ENCODE measurements around the gene ALDH3B2. TPM values are rescaled to one million over a fixed set of nuclear protein-coding genes. Genes with fewer than 3 reads are reported as not detected.

ALDH3B2 gene
- total and polyA plus RNA-seq, 2 experiments from 2014 or later = 1.6 to 2.5 TPM

DNA sequence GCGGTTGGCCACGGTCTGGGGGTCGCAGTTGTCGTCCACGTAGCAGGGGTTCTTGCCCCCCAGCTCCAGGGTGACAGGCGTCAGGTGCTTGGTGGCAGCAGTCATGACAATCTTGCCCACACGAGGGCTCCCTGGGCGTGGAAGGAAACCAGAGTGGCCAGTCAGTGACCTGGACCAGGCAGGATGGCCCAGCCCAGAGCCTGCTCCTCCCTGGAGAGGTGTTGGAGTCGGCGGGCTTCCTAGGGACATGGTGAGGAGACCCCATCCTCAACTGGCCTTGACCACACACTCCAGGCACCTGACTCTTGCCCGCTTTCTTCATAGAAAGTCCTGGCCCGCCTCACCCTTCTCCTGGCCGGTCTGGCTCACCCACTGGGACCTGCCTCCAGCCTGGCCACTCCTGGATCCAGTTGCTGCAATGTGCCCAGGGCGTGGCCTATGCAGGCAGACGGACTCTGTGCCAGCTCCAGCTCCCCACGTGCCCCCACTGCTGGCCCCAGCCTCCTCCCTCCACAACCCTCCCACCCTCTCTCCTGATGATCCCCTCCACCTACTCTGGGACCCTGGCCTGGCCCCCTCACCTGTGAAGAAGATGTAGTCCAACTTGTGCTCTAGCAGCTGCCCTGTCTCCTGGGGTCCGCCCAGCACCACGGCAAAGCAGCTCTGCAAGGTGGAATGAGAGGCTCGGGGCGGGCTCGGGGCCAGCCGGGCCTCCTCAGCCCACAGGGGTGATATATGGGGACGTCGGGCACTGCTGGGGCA lies 8.7 kb downstream of the ALDH3B2 start:
- H3K27ac ChIP-seq = no peak overlapping the region
- no peaks in the 10 kb centered on the region for H3K9me3 ChIP-seq (ENCODE audit: low read depth)
- H3K36me3 ChIP-seq (replicated peaks; ENCODE audit: insufficient read depth, low read depth) = no peaks in the 10 kb centered on the region
- no peaks in the 10 kb centered on the region for H3K9me2 ChIP-seq (replicated peaks; ENCODE audit: insufficient read depth)
- H3K4me2 ChIP-seq = no peak overlapping the region
- H4K20me1 ChIP-seq (ENCODE audit: insufficient read depth, poor library complexity, severe bottlenecking) = no peaks in the 10 kb centered on the region
- no peak overlapping the region for H3K4me3 ChIP-seq
- H3K27me3 ChIP-seq = no peaks in the 10 kb centered on the region
- H2AFZ ChIP-seq = no peak overlapping the region
- TF ChIP-seq, protein P1, sequence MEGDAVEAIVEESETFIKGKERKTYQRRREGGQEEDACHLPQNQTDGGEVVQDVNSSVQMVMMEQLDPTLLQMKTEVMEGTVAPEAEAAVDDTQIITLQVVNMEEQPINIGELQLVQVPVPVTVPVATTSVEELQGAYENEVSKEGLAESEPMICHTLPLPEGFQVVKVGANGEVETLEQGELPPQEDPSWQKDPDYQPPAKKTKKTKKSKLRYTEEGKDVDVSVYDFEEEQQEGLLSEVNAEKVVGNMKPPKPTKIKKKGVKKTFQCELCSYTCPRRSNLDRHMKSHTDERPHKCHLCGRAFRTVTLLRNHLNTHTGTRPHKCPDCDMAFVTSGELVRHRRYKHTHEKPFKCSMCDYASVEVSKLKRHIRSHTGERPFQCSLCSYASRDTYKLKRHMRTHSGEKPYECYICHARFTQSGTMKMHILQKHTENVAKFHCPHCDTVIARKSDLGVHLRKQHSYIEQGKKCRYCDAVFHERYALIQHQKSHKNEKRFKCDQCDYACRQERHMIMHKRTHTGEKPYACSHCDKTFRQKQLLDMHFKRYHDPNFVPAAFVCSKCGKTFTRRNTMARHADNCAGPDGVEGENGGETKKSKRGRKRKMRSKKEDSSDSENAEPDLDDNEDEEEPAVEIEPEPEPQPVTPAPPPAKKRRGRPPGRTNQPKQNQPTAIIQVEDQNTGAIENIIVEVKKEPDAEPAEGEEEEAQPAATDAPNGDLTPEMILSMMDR (IDR thresholded peaks at IDR 0.05; ENCODE audit: poor library complexity) = peak; percentile 38
- no peak for TF ChIP-seq EZH2phosphoT487 (IDR thresholded peaks at IDR 0.05; ENCODE audit: low read depth, severe bottlenecking, unreplicated experiment)
- no peaks in the 10 kb centered on the region for H3K79me2 ChIP-seq
- 83% methylated on average over 23 of the region's 24 CpGs for WGBS (ENCODE audit: low lambda C conversion rate, missing lambda C conversion rate)
- H3K4me1 ChIP-seq (ENCODE audit: insufficient read depth) = no peaks in the 10 kb centered on the region
- peak; percentile 50 for DNase-seq (ENCODE audit: low spot score)

DNA sequence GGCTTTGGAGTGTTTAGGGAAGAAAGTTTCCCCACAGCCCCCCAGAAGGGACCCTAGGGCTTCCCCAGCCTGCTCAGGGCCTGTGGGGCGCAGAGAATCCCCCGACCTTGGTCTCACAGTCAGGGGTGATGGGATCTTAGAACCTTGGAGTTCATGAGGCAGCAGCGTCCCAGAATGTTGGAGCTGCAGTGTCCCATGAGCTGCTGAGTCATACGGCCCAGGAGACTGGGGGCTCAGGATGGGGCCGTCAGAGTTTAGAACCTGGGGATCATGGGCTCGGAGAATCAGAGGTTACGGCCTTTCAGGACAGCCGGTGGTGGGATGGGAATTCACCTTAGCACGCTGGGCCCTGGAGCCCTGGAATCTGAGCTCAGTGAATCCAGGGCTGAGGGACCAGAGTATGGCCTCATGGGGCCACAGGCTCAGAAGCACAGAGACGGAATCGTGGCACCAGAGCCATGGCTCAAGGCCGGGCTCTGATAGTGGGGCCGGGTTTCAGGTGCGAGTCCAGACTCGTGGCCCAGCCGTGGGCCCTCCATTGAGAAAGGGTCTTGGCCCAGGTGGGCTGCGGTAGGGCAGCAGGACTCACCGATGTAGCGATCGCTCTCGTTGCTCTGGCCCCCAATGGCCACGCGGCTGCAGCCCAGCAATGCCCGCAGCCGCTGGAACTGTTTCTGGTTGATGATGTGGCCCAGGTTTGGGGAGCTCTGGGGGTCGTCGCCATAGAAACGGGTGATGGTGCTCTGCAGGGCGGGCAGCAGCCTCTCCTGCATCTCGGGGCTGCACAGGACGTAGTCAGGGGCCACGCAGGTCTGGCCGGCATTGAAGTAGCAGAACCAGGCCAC lies 9.5 kb downstream of the ALDH3B2 start:
- no peaks in the 10 kb centered on the region for H3K4me1 ChIP-seq (ENCODE audit: insufficient read depth)
- TF ChIP-seq EZH2 (IDR thresholded peaks at IDR 0.05; ENCODE audit: borderline replicate concordance) = no peak
- TF ChIP-seq EZH2phosphoT487 (IDR thresholded peaks at IDR 0.05; ENCODE audit: low read depth, severe bottlenecking, unreplicated experiment) = no peak
- TF ChIP-seq, protein P1 (IDR thresholded peaks at IDR 0.05; ENCODE audit: poor library complexity) = no peak
- no peaks in the 10 kb centered on the region for H3K36me3 ChIP-seq (replicated peaks; ENCODE audit: insufficient read depth, low read depth)
- DNase-seq (ENCODE audit: low spot score) = no peak
- no peaks in the 10 kb centered on the region for H4K20me1 ChIP-seq (ENCODE audit: insufficient read depth, poor library complexity, severe bottlenecking)
- no peak overlapping the region for H3K4me2 ChIP-seq
- no peaks in the 10 kb centered on the region for H3K79me2 ChIP-seq
- H3K9me3 ChIP-seq (ENCODE audit: low read depth) = no peaks in the 10 kb centered on the region
- H3K9me2 ChIP-seq (replicated peaks; ENCODE audit: insufficient read depth) = no peaks in the 10 kb centered on the region
- WGBS (ENCODE audit: low lambda C conversion rate, missing lambda C conversion rate) = 91% methylated on average over 25 of the region's 33 CpGs
- H3K27me3 ChIP-seq = no peaks in the 10 kb centered on the region
- H2AFZ ChIP-seq = no peak overlapping the region
- H3K27ac ChIP-seq = no peak overlapping the region
- H3K4me3 ChIP-seq = no peak overlapping the region

DNA sequence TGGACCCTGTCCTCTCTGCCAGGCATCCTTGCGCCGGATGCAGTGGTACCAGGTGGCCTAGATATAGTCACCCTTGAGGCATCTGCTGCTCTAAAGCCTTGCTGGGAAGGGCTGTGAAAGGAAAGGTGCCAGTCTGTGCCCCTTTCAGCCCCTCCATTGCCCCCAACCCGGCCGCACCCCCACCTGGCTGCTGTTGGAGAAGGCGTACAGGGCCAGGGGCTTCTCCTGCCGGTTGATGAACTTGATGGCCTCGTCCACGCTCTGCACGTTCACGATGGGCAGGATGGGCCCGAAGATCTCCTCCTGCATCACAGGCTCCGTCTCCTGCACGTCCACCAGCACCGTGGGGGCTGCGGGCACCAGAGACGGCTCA lies 10.2 kb downstream of the ALDH3B2 start:
- Histone ChIP-seq H3K4me3 (no peak overlapping the region), H4K20me1 (ENCODE audit: insufficient read depth, poor library complexity, severe bottlenecking) (no peaks in the 10 kb centered on the region), H3K36me3 (replicated peaks; ENCODE audit: insufficient read depth, low read depth) (no peaks in the 10 kb centered on the region), H3K4me2 (no peak overlapping the region), H3K79me2 (no peaks in the 10 kb centered on the region), H3K27me3 (no peaks in the 10 kb centered on the region), H3K4me1 (ENCODE audit: insufficient read depth) (no peaks in the 10 kb centered on the region), H3K9me2 (replicated peaks; ENCODE audit: insufficient read depth) (no peaks in the 10 kb centered on the region), H2AFZ (no peak overlapping the region), H3K9me3 (ENCODE audit: low read depth) (no peaks in the 10 kb centered on the region), H3K27ac (no peak overlapping the region)
- DNase-seq (ENCODE audit: low spot score) = no peak
- WGBS (ENCODE audit: low lambda C conversion rate, missing lambda C conversion rate) = 93% methylated on average over 16 of the region's 16 CpGs
- TF ChIP-seq EZH2phosphoT487 (IDR thresholded peaks at IDR 0.05; ENCODE audit: low read depth, severe bottlenecking, unreplicated experiment) (no peak), EZH2 (IDR thresholded peaks at IDR 0.05; ENCODE audit: borderline replicate concordance) (no peak)
